ENCODE data around the gene CIZ1.
A peak's percentile ranks its signal among the peaks of the same experiment; 100 is the strongest.

Gene CIZ1

GRCh38 chr9:128159784-128160602 is 31.4 kb downstream of the CIZ1 start, which contains the start of gene BBLN:
Gene BBLN (plus strand): TSS chr9:128160265. CDS start chr9:128160408, 143 bp downstream.
- DNase-seq = peak; percentile 87

- no peak for DNase-seq
Observed at GRCh38 chr9:128159522-128159783, 31.9 kb downstream of the CIZ1 start.

GRCh38 chr9:128155736-128156500 is 35.5 kb downstream of the CIZ1 start:
- DNase-seq = no peak

GRCh38 chr9:128153947-128154695 is 37.3 kb downstream of the CIZ1 start:
- no peak for DNase-seq

GRCh38 chr9:128153060-128153946 is 38.1 kb downstream of the CIZ1 start:
- DNase-seq = no peak

GRCh38 chr9:128152133-128153059 is 39.0 kb downstream of the CIZ1 start:
- DNase-seq = no peak

GRCh38 chr9:128151309-128152132 is 39.9 kb downstream of the CIZ1 start:
- DNase-seq = no peak

- DNase-seq = no peak
Observed at GRCh38 chr9:128150594-128151308, 40.6 kb downstream of the CIZ1 start.

- DNase-seq = no peak
Observed at GRCh38 chr9:128149951-128150593, 41.3 kb downstream of the CIZ1 start.

GRCh38 chr9:128149001-128149701 is 42.2 kb downstream of the CIZ1 start, which contains the start of gene LCN2:
Gene LCN2 (plus strand): TSS chr9:128149453. CDS start chr9:128149526, 73 bp downstream.
- DNase-seq = no peak

GRCh38 chr9:128148509-128149000 is 42.8 kb downstream of the CIZ1 start:
- no peak for DNase-seq

- no peak for DNase-seq
Observed at GRCh38 chr9:128146591-128147120, 44.7 kb downstream of the CIZ1 start.

GRCh38 chr9:128145951-128146351 is 45.4 kb downstream of the CIZ1 start:
- no peak for DNase-seq

- no peak for DNase-seq
Observed at GRCh38 chr9:128145536-128145935, 45.8 kb downstream of the CIZ1 start.

- no peak for DNase-seq
Observed at GRCh38 chr9:128144239-128145181, 46.9 kb downstream of the CIZ1 start.

- DNase-seq = no peak
Observed at GRCh38 chr9:128143525-128144238, 47.7 kb downstream of the CIZ1 start.

Measured in HCEC 1CT (cell line).